Stimulated activated CD8-positive, alpha-beta memory T cell treated with anti-CD3 and anti-CD28 coated beads, Interleukin-15, amount 100 ng/mL, for 1 hour (primary cell): ENCODE measurements around the gene ENGASE.
"Not testable (repeated sequence)": the region's sequence is repeated elsewhere in the genome, so short reads cannot be mapped to it uniquely, and the experiment has no call there.

Experiments used
- DNase-seq: peaks from one replicate; pipeline ENCODE4 v3.0.0-alpha.2; 2020; ENCODE audit warnings: low read depth

ENGASE gene

DNA sequence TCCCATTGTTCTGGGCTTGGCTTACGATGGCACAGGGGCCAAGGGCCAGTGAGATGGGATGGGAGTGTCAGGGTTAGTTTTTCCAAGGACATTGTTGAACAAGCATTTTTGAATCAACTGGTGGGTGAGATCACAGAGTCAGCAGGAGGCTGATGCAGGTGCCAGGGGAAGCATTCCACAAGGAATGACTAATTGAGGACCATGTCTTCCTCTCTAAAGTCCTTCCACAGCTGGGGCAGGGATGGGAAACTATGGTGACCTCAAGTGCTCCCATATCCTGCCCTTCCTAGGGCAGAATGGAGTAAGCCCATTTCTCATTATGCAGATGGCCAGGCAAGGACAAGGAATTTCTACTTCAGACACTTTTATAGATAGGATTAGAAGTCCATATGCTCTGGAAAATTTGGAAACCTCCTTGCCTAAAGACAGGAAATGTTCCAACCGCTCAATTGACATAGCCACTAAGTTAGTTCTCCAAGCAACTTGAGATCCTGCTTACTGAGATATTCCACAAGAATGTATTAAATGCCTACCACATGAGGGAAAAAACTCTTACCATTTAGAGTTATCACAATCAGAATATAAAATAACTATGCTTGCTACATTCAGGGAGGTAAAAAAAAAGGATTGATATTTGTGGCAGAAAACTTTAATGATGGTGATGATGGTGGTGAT lies 21.2 kb upstream of the ENGASE start:
- DNase-seq: no peak

DNA sequence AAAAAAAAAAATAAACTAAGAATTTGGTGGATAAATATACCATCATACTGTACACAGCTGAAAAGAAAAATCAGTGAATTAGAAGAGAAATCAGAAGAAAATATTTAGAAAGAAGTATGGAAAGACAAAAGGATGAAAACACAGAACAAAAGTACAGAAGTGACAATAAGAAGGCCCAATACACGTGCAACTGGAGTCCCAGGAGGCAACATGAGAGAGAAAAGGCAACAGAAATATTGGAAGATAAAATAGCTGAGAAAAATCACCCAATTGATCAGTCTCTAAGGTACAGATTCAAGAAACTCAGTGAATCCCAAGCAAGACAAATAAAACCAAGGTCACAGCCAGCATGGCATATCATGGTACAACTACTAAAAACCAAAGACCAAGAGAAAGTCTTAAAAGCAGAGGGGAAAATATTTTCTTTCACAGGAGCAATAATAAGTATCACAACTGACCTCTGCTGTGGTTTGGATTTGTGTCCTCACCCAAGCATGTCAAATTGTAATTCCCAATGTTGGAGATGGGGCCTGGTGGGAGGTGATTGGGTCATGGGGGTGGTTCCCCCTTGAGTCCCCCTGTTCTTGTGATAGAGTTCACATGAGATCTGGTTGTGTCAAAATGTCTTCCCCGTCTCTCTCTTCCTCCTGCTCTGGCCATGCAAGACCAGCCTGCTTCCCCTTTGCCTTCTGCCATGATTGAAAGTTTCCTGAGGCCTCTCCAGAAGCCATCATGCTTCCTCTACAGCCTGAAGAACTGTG lies 20.2 kb upstream of the ENGASE start:
- DNase-seq: no peak

DNA sequence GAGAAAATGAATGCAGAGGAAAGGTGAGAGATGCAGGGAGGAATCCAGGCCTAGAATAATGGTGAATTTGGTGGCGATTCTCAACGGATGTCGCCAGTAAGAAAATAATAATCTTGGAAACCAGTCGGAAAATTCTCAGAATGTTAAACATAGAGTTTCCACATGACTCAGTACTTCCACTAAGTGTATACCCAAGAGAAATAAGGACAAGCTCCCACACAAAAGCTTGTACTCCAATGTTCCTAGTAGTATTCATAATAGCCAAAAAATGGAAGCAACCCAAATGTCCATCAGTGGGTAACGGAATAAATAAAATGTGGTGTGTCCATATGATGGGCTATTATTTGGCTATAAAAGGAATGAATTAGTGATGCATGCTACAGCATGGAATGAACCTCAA lies 19.4 kb upstream of the ENGASE start:
- no peak for DNase-seq

DNA sequence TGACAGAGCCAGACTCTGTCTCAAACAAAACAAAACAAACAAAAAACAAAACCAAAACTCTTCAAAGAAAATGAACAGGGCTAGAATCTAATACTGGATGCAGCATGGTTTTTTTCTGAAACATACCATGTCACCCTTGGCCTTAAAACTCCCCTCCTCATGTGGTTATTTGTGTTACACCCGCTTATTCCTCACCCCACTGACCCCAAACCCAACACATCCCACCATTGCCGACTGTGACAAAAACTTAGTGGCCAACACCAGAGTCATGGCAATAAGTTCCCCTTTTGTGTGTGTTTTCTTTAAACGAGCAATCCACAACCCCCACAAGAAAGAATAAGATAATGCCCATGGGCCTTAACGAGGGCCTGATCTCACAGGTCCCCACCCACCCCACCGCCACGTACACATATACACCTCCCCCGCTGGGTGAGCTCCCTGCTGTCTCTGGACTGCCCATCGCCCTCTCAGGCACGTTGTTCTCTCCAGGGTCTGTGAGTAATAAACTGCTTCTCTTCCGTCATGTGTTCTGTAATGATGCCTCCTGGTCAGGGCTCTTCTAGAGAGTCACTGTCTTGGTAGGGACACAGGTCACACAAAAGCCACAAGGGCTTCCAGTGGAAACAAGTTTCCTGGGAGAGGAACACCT lies 16.8 kb upstream of the ENGASE start:
- no peak for DNase-seq

DNA sequence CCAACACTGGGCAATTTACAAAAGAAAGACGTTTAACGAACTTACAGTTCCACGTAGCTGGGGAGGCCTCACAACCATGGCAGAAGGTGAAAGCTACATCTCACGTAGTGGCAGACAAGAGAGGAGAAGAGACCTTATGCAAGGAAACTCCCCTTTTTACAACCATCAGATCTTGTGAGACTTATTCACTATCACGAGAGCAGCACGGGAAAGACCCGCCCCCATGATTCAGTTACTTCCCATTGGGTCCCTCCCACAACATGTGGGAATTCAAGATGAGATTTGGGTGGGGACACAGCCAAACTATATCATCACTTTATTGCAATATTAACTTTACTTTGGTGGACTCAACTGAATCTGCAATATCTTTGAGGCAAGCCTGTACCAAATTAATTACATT lies 11.9 kb upstream of the ENGASE start:
- no peak for DNase-seq

DNA sequence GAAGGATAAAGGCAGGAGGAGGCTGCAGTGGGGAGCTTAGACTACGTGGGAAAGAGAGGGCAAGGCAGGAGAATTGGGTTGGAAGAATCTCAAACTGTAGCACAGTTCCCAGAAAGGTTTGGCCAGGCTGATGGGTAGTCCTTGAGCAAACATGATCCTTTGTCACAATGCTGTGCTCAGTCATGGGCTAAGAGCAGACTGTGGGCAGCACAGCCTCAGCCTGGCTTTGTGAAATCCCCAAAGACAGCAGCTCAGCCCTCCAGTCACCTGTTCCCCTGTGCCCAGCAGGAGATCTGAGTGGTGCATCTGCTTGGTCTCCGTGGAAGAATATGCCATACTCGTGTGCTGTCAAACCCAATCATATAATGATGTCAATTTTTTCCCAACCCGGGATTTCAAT lies 10.6 kb upstream of the ENGASE start:
- no peak for DNase-seq

DNA sequence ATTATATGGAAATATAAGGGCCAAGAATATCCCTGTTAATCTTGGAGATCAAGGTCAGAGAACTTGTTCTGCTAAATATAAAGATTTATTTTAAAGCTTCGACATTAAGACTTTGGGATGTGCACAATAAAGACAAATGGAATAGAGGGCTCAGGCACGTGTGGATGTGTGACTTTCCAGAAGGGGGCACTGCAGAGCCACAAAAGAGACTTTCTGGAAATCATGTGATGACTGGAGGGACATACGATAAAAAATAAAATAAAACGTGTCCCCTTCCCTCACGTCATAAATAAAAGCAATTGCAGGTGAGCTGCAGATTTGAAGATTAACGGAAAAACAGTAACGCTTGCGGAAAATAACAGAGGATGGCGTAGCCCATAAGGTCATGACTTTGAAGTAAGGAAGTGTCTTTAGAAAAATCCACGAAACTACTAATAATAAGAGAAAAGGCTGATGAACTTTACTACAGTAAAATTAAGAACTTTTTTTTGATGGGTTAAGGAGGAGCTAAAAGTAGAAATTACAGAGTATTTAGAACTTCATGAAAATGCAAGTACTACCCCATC lies 9.4 kb upstream of the ENGASE start:
- DNase-seq: peak; percentile 26

DNA sequence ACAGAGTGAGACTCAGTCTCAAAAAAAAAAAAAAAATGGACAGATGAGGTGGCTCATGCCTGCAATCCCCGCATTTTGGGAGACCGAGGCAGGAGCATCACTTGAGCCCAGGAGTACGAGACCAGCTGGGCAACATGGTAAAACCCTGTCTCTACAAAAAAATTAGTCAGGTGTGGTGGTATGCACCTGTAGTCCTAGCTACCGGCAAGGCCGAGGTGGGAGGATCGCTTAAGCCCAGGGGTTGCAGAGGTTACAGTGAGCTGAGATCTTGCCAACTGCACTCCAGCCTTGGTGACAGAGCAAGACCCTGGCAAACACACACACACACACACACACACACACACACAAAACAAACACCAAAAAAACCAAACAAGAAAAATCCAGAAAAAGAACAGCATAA lies 7.7 kb upstream of the ENGASE start:
- no peak for DNase-seq

DNA sequence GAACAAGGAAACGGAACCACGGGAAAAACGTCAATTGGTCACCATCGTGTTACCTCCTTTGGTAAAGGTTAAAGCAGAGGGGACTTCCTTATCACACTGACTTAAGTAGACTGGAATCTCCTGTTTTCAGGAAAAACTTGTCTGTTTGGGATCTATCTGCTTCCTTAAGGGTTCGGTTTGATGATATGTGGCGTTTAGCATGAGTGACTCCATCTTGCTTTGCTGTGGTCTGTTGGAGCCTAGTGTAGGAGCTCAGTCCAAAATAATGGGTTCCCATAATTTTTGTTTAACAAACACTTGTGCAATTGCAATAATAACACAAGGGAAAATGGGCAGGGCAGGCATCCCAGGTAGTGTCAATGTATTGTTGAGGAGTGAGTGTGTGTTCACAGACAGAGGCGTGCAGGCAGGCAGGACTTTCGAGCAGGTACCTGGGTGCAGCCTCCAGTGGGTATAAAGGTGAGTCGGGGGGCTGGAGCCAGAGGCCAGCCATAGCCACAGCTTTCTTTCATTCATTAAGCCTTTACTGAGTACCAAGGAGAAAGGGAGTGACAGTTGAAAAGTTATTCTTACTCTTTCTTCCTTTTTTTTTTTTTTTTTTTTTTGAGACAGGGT lies 4.3 kb upstream of the ENGASE start:
- no peak for DNase-seq

DNA sequence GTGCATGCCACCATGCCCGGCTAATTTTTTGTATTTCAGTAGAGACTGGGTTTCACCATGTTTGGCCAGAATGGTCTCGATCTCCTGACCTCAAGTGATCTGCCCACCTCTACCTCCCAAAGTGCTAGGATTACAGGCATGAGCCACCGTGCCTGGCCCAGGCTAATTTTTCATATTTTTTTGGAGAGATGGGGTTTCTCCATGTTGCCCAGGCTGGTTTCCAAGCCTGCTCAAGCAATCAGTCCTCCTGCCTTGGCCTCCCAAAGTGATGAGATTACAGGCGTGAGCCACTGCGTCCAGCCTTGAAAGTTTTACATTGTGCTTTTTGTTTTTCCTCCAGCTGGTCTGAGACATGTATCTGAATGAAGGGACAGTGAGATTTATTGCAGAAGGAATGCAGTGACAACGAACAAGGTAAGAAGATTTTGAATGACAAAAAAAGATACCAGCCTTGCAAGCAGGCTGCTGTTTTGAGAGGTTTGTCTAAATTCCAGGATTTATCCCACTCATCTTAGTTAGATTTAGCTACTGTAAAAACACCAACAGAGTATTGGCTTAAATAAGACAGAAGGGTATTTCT lies 3.4 kb upstream of the ENGASE start:
- no peak for DNase-seq

DNA sequence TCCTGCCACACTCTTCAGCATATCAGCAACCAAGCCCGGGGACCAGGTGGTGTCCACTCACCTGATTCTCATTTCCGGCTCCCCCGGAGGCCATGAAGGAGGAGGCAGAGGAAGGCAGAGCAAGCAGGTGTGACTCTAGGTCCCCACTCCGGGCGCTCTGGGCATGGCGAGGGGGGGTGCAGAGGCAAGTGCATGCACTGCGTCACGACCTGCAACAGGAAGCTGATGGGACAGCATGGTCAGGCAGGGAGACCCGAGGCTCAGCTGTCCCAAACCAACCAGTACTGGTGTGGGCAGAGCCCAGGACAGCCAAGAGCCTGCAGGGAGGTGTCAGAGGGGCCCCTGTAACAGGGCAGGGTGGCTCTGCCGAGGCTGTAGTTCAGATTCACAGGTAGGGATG lies 2.1 kb upstream of the ENGASE start:
- no peak for DNase-seq

DNA sequence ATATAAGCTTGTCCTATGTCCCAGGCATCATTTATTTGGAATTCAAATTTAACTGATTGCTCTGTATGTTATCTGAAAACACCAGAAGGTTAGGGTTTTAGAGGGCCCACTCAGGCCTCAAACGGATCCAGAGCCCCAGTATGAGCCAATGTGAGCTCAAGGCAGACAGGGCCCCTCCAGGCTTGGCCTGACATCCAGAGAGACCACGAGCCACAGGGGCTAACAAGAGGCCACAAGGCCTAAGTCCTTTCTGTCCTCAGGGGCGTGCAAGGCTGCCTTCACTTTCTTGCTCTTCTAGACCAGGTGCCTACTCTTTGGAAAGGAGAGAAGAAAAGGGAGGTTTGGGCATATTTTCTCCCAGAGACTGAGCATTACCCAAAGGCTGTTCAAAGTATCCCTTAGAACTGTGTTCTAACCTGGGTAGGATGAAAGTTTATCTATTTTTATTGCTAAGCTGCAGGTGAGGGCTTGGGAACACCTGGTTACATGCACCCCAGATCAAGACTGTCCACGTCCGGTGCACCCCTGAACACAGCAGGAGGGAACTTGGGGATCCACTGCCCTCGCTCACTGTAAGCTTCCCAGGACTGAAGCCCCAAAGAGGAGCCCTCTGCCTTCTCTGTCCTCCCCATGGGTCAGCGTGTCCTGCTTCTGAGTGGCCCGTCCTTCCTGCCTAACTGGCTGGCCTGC lies 1.5 kb upstream of the ENGASE start:
- no peak for DNase-seq

DNA sequence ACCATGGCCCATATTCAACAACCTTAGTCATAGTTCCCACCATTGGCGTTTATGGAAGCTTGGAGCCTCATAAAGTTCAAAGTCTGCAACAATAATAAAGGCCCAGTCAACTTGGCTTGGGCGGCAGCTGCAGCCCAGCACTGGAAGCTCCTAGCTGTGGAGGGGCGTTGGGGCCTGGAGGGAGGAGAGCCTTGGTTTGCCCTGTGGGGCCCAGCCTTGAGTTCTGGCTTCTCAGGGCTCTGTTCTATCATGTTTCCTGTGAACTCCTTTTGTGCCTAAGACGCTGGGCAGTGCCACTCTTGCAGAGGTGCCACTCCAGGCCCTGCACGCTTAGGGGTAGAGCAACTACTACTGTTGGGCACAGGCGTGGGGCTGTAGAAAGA lies 927 bp upstream of the ENGASE start:
- no peak for DNase-seq

DNA sequence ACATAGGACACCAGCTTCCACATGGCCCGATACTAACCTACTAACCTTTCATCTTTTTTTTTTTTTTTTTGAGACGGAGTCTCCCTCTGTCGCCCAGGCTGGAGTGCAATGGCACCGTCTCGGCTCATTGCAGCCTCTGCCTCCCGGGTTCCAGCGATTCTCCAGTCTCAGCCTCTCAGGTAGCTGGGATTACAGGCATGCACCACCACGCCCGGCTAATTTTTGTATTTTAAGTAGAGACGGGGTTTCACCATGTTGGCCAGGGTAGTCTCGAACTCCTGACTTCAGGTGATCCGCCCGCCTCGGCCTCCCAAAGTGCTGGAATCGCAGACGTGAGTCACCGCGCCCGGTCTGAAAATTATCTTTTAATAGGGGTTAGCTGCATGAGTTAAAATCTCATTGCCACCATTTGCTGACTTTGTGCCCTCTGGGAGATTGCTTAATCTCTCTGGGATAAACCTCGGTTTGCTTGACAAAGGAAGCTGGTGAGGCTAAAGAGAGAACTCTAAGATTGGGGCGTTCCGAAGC lies 439 bp upstream of the ENGASE start:
- DNase-seq: not testable (repeated sequence)

DNA sequence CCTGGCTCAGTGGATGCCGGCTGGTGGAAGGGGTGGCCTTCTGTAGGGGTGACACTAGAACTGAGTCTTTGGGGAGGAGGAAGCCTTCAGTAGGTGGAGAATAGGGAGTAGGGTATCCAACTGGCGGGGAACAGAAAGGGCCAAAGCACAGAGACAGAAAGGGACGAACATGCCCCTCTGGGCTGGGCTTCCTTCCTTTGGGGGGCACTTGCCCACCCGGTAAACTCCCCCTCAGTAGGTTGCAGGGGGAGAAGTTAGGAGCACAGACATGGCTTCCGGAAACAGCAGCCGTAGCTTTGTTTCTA lies 774 bp downstream of the ENGASE start:
- DNase-seq: no peak

DNA sequence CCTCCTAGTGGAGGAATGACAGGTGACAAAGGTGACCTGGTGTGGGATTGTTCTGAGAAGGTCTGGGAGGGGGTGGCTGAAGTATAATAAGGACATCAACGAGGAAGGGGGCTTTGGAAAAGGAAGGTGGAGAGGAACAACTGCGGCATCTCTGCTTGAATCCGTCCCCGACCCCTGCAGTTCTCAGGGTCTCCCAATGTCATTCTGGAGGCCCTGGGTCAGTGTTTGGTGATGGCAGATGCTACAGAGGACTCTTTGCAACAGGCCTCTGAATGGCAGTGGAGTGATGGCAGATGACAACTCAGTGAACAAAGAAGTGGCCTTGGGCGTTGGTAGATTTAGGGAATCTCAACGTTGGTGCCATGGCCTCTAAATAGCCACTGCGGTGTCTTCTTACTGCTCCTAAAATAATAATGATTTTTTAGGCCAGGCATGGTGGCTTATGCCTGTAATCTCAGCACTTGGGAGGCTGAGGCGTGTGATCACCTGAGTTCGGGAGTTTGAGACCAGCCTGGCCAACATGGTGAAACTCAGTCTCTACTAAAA lies 1.3 kb downstream of the ENGASE start:
- no peak for DNase-seq

DNA sequence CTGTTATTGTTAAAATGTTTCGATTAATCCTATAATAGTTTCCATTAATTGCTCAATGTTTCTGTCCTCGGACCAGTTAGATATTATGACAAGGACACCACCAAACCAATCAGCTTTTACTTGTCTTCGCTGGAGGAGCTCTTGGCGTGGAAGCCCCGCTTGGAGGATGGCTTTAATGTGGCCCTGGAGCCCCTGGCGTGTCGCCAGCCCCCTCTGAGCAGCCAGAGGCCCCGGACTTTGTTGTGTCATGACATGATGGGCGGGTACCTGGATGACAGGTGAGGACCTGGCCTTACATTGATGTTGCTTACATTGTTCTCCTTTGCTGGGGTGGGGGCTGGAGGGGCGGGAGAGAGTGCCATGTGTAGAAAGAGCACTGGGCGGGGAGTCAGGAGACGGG lies 3.0 kb downstream of the ENGASE start:
- no peak for DNase-seq

DNA sequence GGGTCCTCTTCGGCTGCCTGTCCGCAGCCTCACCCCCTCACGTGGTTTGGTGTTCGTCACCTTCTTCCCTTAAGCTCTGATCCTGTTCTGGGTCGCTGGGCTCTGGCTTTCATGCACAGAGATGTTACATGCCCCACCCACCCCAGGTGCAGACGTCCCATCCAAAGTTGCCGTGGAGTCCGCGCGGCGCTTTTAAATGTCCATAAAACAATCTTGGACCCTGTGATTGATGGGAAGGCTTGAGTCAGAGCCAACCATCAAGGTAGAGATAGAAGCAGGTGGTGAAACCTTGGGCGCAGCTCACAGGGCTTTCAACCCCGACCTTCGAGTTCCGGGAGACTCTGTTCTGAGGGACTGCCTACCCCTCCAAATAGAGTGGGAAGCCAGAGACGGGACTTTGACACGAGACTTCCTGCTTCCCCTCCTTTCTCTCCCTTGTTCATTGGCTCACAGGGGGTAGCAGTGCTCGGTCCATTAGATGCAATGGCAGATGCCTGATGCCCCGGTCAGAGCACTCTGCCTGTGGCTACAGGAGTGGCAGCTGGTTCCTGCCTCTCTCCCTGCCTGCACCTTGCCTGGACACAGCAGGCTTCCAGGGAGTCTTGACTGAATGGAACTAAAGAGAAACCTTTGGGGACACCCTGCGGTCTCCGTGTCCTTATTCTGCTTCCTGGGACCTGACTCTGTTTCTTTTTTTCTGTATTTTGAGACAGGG lies 4.0 kb downstream of the ENGASE start:
- no peak for DNase-seq

DNA sequence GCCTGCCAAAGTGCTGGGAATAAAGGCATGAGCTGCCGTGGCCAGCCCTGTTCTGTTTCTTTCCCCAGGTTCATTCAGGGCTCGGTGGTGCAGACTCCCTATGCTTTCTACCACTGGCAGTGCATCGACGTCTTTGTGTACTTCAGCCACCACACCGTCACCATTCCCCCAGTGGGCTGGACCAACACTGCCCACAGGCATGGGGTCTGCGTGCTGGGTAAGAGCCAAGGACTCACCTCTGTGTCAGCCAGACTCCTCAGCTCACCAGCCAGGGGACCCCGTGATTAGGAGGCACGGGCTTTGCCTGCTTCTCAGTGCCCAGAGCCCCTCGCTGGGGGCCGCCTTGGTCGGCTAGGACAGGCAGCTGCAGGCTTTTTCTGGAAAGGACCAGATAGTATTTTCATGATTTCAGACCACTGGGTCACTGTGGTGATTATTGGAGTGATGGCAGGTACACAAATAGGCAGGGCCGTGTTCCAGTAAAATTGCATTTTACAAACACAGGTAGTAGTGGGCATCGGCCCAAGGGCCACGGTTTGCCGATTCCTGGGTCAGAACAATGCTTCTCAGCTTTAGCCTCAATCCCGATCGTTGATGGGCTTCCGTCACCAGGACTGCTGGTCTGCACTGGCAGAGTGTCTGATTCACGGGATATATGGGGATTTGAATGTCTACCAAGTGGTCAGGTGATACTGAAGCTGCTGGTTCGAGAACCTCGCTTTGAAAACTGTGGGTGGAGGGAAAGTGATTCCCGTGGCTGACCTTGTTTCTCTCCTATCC lies 5.0 kb downstream of the ENGASE start:
- no peak for DNase-seq

DNA sequence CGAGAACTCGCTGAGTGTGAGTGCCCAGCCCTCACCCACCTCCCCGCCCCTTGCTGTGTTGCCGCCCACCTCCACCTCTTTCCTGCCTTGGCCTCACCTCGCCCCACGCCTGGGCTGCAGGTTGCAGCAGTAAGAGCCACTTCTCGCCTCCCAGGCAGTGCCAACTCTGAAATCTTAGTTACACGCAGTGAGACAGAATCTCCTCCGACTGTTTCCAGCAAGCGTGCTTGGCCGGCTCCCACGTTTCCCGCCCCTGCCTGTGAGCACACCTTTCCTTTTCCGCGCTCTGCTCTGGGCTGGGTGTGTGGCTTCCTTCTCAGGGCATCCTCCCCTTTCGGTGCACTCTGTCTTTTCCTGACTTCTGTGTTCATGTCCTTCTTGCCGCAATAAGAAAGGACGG lies 5.7 kb downstream of the ENGASE start:
- DNase-seq: no peak
